Right renal pelvis (tissue), 4 donors: ENCODE measurements around the gene SCN1A. TPM values are rescaled to one million over a fixed set of nuclear protein-coding genes. Genes with fewer than 3 reads are reported as not detected.
A peak's percentile ranks its signal among the peaks of the same experiment; 100 is the strongest.
"Not testable (repeated sequence)": the region's sequence is repeated elsewhere in the genome, so short reads cannot be mapped to it uniquely, and the experiment has no call there.

Source experiments
- DNase-seq, 4 donors: peaks; one replicate each; pipeline ENCODE4 v3.0.0-alpha.2; 2013; ENCODE audit warnings: low read depth in 4 of 4, low spot score in 3 of 4, missing footprints in 1 of 4
- polyA plus RNA-seq, 4 donors: library from polyadenylated mRNA; unstranded; fragments of 120-200 nt; gene quantifications; one replicate each; pipeline ENCODE4 v1.2.1, GENCODE V29; 2013; ENCODE audit not compliant: insufficient read length in 4 of 4

Gene SCN1A
- polyA plus RNA-seq: under 1 TPM; 0.03 to 0.37 (median 0.21) TPM

GRCh38 chr2:166127217-166128155 lies at the start of gene SCN1A:
SCN1A (minus strand) TSS chr2:166128020; CDS start chr2:166073621, 54,399 bp downstream.
- peak in 2 of 4 donors; percentile 11 to 18 for DNase-seq

GRCh38 chr2:166173263-166173662 lies 45.4 kb upstream of the SCN1A start:
- DNase-seq: no peak

DNA sequence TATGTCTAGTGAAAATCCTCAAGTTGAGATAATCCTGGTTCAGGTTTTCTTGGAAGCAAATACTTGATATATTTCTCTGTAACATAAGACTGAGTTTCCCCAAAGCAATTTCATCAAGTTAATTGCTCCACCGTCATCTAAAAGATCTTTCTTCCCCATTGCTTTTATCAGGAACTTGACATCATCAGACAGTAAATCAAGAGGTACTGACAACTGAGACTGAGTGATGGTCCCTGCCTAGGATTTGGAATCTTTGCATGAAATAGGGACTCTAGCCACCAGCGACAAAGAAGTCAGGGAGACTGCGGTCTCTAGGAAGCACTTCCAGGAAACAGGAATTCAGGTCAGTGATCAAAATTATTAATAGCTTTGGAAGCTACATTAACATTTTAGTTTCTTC lies 43.4 kb upstream of the SCN1A start:
- DNase-seq: no peak

GRCh38 chr2:166170356-166170755 lies 42.5 kb upstream of the SCN1A start:
- no peak for DNase-seq

DNA sequence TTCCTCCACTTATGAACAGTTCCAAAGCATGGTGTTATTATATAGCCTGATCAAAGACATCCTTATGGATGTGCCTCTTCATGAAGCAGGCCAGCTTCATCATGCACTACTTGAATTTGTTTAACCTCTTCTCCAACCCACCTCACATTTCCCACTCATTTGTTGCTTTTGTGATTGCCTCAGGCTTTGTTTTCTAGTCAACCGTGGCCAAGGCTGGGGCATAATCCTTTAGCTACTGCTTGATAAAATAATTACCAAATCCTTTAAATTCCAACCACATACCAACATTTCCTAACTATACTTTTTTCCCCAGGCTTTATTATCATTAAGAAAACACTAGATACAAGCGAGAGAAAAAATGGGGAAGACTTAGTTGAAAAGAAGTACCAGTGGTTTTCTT lies 39.6 kb upstream of the SCN1A start:
- peak in 1 of 4 donors; percentile 12 for DNase-seq

GRCh38 chr2:166163775-166164174 lies 36.0 kb upstream of the SCN1A start:
- no peak for DNase-seq

GRCh38 chr2:166158546-166158945 lies 30.7 kb upstream of the SCN1A start:
- no peak for DNase-seq

DNA sequence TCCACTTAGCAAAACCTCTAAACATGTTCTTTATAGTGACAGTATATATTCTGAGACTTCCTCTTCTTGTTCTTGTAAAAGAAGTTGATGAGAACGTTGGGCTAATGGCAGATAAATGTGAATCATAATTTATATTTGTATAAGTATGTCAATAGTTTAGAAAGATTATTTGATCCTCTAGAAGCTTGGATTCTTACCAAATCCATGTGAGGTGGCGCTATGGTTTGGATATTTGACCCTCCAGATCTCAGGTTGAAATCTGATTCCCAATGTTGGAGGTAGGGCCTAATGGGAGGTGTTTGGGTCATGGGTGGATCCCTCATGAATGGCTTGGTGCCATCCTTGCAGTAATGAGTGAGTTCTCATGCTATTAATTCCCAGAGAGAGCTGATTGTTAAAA lies 29.8 kb upstream of the SCN1A start:
- no peak for DNase-seq

DNA sequence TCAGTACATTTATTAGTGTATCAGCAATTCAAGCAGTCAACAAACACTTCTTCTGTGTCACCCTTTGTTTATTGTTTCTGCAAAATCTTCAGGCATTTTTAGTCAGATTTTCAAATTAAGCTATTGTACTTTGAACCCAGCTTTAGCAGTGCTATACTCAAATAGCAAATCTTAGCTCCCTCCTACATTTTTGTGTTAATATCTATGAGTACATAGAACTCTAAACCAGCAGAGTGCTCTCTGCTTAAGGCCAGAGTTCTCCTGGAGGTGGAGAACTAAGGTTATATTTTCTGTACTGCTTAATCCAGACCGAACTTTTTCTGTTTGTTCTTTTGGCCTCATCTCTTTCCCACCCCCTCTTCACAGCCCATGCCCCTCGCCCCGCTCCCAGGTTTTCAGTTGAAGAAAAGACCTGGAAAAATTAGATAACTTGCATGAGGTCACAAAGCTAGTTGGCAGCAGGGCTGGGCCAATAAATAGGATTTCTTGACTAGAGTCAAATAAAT lies 29.2 kb upstream of the SCN1A start:
- no peak for DNase-seq

DNA sequence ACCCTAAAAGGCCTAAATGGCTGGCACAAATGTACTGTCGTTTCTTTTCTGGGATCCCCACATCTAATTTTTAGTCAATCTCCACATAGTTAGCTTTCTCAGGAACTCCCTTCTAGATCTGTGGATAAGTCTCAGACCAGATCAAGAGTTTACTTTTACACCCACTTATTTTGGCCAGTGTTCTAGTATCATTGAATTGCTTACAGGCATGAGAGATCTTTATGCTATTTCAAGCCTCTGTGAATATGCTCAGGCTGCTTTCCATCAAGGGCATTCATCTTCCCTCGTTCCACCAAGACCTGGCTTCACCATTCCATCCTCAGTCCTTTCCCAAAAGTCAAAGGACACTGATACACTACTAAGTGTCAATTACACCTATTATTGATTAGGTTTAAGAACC lies 27.8 kb upstream of the SCN1A start:
- DNase-seq: no peak

DNA sequence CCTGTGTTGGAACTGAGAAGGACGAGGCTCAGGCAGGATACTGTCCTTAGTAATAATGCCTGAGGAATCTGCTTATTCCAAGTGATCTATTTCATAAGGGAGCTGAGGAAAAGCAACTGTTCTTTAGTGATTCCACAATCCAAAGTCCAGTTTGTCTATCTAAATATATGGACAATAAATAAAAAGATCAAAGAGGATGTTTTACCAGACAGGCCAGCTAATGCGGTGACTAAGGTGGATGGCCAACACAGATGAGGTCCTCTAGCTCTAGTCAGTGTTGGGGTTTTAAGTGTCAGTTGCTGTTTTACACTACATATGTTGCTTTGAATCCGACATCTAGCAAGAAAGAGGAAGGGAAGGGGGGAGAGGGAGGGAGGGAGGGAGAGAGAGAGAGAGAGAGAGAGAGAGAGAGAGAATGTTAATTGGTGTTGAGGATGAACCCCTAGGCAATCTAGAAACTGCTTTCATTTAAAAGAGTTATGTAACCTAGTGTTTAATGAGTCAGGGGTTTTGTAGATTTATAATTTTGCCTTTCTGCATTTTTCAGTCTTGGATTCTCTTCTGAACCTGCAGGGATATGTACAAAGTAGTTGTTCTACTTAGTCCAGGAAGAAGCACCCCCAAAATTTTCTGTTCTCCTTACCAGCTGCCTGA lies 27.0 kb upstream of the SCN1A start:
- DNase-seq: no peak

GRCh38 chr2:166152064-166152463 lies 24.2 kb upstream of the SCN1A start:
- no peak for DNase-seq

DNA sequence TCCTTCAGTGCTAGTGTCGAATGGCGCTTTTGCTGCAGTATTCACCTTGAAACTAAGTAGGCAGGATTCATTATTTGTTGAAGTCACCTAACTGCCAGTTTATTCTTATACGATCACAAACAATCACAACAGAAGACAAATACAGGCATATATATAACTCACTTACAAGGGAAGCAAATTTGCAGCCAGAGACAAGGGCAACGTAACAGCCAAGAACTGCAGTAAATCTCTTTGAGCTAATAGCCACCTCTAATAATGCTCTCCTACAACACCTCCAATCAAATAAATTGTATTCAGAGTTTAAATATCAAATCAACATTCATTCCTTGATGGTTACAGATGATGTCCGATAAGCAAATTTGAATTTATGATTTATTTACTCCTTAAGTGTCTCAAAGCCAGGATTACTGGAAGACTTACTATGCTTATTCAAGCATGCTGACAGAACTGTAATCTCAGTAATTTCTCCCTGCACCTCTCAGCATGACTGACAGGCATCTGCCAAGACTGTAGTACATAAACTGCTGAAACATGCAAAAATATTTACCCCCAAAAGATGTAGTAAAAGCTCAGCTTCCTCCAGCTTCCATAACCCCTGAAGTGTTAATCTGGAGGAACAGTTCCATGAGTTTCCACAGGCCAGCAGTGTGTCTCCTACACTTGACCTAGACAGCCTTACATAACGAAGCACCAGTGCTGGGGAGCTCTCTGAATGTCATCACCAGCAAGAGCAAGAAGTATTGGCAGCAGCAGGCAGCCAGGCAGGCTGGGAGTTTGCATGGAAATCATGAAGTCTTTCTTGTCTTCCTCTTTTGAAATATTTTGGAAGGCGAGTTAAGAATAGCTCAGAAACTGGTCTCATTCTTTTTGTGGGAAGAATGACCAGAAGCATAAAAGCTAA lies 20.9 kb upstream of the SCN1A start:
- DNase-seq: no peak

GRCh38 chr2:166147883-166148282 lies 20.1 kb upstream of the SCN1A start:
- DNase-seq: no peak

DNA sequence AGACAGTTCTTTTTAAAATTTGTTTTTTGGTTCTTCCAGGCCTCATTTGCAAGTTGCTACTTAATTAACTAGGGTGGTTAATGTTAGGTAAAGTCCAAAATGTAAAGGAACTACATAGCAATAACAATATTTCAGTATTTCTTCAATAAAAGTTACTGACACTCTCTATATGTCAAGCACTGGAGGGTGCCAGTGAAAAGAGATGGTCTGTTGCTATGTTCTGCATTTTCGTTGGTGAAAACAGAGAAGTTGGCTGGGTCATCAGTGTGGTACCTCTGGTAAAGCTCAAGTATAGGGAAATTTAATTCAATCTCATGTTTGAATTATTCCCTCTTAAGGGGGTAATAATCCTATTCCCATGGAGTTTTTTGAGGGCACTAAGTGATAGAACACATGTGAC lies 16.3 kb upstream of the SCN1A start:
- DNase-seq: no peak

DNA sequence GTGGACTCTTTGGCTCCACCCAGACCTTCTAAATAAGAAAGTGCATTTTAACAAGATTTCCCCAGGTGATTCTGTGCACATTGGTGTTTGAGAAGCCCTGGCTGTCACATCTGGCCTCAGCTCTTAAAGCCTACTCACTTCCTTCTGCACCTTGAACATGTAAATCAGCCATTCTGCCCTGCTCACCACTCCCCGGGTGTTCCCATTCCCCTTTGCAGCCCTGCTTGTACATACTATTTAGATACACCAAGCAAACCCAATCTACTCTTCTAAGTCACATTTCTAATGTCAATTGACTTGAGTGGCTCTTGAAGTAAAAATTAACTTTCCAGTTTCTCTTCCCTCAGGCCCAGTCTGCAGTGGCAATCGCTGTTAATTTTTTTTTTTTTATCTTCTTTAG lies 13.1 kb upstream of the SCN1A start:
- DNase-seq: no peak

DNA sequence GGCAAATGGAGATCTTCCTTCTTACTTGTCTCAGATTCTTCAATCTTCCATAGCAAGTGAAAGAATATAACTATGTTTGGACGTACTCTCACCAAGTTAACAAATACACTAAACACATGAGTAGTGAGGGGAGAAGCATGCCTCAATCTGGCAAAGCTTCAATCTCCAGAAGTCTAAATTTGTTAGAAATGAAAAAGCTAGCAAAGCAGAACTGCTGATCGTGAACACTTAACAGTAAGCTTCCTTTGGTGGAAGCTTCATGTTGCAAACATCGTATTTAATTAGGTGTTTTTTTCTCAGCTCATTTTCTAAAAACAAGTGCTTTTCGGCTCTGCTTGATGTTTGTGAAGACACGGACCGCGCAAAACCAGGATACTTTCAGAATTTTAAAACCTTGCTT lies 12.7 kb upstream of the SCN1A start:
- DNase-seq: no peak

GRCh38 chr2:166139479-166139878 lies 11.7 kb upstream of the SCN1A start:
- DNase-seq: not testable (repeated sequence)

DNA sequence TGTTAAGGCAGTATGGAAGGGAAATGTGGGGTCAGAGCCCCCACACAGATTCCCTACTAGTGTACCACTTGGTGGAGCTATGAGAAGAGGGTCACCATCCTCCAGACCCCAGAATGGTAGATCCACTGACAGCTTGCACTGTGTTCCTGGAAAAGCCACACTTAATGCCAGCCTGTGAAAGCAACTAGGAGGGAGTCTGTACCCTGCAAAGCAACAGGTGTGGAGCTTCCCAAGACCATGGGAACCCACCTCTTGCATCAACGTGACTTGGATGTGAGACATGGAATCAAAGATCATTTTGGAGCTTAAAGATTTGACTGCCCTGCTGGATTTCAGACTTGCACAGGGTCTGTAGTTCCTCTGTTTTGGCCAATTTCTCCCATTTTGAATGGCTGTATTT lies 10.8 kb upstream of the SCN1A start:
- no peak for DNase-seq

- no peak for DNase-seq
These were observed 10.3 kb upstream of the SCN1A start for GRCh38 chr2:166138144-166138543.

GRCh38 chr2:166137331-166137730 lies 9.5 kb upstream of the SCN1A start:
- DNase-seq: no peak
